Karpas-422 (cell line): Measurements from ENCODE around the gene CDC45. TPM values are rescaled to one million over a fixed set of nuclear protein-coding genes. Genes with fewer than 3 reads are reported as not detected.
"Not testable (repeated sequence)": the region's sequence is repeated elsewhere in the genome, so short reads cannot be mapped to it uniquely, and the experiment has no call there.

Experiments
- DNase-seq: peaks from one replicate; pipeline ENCODE4 v3.0.0-alpha.2; 2015
- H2AFZ ChIP-seq: fragments of 200-600 bp; sonication (generic); 2 replicates; pipeline ENCODE4 v1.6.1; 2014; ENCODE audit warnings: antibody characterized with exemption, low read length, mixed read lengths
- H3K27ac ChIP-seq: fragments of 200-600 bp; sonication (generic); 2 replicates; pipeline ENCODE4 v1.5.1; 2014; ENCODE audit warnings: mild to moderate bottlenecking, low read length, moderate library complexity
- H3K27me3 ChIP-seq: fragments of 200-600 bp; sonication (generic); 2 replicates; pipeline ENCODE4 v1.6.1; 2014; ENCODE audit warnings: low read length, mixed read lengths
- H3K36me3 ChIP-seq: fragments of 200-600 bp; sonication (generic); 2 replicates; pipeline ENCODE4 v1.6.1; 2014; ENCODE audit warnings: low read length, mixed read lengths; ENCODE audit not compliant: insufficient read depth
- H3K4me1 ChIP-seq: fragments of 200-600 bp; sonication (generic); 2 replicates; pipeline ENCODE4 v1.6.1; 2014; ENCODE audit warnings: mild to moderate bottlenecking, low read length, mixed read lengths
- H3K4me2 ChIP-seq: fragments of 200-600 bp; sonication (generic); 2 replicates; pipeline ENCODE4 v1.6.1; 2014; ENCODE audit warnings: low read length, low read depth, mild to moderate bottlenecking; ENCODE audit not compliant: poor library complexity, severe bottlenecking
- H3K4me3 ChIP-seq: fragments of 200-600 bp; sonication (generic); 2 replicates; pipeline ENCODE4 v1.5.1; 2014; ENCODE audit warnings: mild to moderate bottlenecking, antibody characterized with exemption, low read length, mixed read lengths
- H3K79me2 ChIP-seq: fragments of 200-600 bp; sonication (generic); 2 replicates; pipeline ENCODE4 v1.6.1; 2014; ENCODE audit warnings: mild to moderate bottlenecking, low read length, mixed read lengths
- H3K9ac ChIP-seq: fragments of 200-600 bp; sonication (generic); 2 replicates; pipeline ENCODE4 v1.6.0; 2014; ENCODE audit warnings: low read length
- H3K9me2 ChIP-seq: fragments of 200-600 bp; sonication (generic), shearing (Covaris generic); replicated peaks from 2 replicates; pipeline ENCODE4 v1.6.0; 2014; ENCODE audit warnings: mild to moderate bottlenecking, low read length, moderate library complexity; ENCODE audit not compliant: insufficient read depth
- H3K9me3 ChIP-seq: fragments of 300-700, 200-600 bp; sonication (generic); 2 replicates; pipeline ENCODE4 v1.6.1; 2014; ENCODE audit warnings: low read length, mixed read lengths
- H4K20me1 ChIP-seq: fragments of 200-600 bp; sonication (generic); 2 replicates; pipeline ENCODE4 v1.6.1; 2014; ENCODE audit warnings: mild to moderate bottlenecking, antibody characterized with exemption, low read length, low read depth; ENCODE audit not compliant: insufficient read depth
- total RNA-seq: library from RNA; depleted of rRNA; stranded (reverse); fragments of >200 nt; shearing (Covaris generic); gene quantifications from 2 replicates; pipeline ENCODE4 v1.2.3, GENCODE V29; 2014; ENCODE audit warnings: low replicate concordance

CDC45 gene
- total RNA-seq, 1 experiment from 2014 or later, result 28.1 TPM

- Histone ChIP-seq H3K79me2 (no peaks in the 10 kb centered on the region), H3K9me2 (no peaks in the 10 kb centered on the region), H3K4me1 (peaks cover 20% of the 10 kb centered on the region), H3K27me3 (no peaks in the 10 kb centered on the region), H3K9me3 (no peaks in the 10 kb centered on the region), H2AFZ (no peak overlapping the region), H3K4me3 (no peak overlapping the region), H3K27ac (no peak overlapping the region), H3K36me3 (no peaks in the 10 kb centered on the region; the same call in 1 of the 2 replicates), H4K20me1 (no peaks in the 10 kb centered on the region), H3K9ac (no peak overlapping the region), H3K4me2 (no peak overlapping the region)
- DNase-seq, result peak; percentile 54
Observed at GRCh38 chr22:19525666-19526065, 45.9 kb downstream of the CDC45 start.

DNA sequence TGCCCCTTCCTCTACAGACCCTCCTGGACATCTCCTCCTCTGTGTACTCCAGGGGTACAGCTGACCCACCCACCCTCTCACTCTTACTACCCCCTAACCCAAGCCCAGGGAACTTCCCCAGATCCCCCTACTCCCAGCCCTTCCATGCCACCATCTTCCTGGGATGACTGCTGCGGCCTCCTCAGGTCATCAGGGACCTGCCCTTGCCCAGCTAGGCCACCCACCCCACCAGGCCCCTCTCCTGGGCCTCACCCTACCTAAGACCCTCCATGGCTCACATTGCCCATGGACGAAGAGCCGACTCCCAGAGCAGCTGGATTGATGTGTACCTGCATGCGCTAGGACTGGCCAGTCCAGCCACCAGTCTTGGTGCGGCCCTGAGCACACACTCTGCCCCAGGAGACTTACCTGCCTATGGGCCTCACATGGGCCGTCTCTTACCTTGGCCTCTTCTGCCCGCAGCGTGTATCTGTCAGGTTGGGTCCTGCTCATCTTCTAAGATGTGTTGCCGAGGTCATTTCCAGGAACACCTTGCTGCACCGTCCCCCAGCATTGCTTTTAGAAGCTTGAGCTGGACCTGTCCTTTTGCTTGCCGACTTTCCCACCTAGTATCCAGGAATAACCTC, 46.5 kb downstream of the CDC45 start:
- Histone ChIP-seq H3K27me3 (no peaks in the 10 kb centered on the region), H3K9me3 (no peaks in the 10 kb centered on the region), H3K79me2 (no peaks in the 10 kb centered on the region), H3K4me2 (no peak overlapping the region), H3K36me3 (no peaks in the 10 kb centered on the region), H2AFZ (no peak overlapping the region), H3K9me2 (no peaks in the 10 kb centered on the region), H3K9ac (no peak overlapping the region), H3K27ac (no peak overlapping the region), H3K4me3 (no peak overlapping the region), H4K20me1 (no peaks in the 10 kb centered on the region), H3K4me1 (peaks cover 20% of the 10 kb centered on the region)
- no peak for DNase-seq

DNA sequence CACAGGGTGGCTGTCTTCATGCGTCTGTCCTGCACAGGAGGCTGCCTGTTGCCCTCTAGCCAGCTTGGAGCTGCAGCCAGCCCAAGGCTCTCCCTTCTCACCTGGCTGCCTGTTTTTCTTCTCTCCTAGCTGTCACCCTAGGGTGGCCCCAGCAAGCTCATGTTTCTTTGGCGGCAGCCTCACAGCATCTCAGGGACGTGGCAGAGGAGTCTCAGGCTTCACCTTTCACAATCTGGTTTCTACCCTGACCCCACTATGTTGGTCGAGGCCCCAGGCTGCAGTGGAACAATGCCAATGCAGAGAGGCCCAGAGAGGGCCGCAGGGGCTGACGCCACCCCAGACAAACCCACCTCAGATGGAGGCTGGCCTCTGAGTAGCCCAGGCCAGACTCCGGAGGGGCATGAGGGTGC, 47.0 kb downstream of the CDC45 start:
- no peak overlapping the region for H3K27ac ChIP-seq
- DNase-seq, result no peak
- H2AFZ ChIP-seq, result no peak overlapping the region
- H3K9me3 ChIP-seq, result no peaks in the 10 kb centered on the region
- H3K4me2 ChIP-seq, result no peak overlapping the region
- H3K9me2 ChIP-seq, result no peaks in the 10 kb centered on the region
- H3K27me3 ChIP-seq, result no peaks in the 10 kb centered on the region
- no peaks in the 10 kb centered on the region for H3K79me2 ChIP-seq
- H3K9ac ChIP-seq, result no peak overlapping the region
- peaks cover 20% of the 10 kb centered on the region for H3K4me1 ChIP-seq
- no peaks in the 10 kb centered on the region for H4K20me1 ChIP-seq
- H3K36me3 ChIP-seq, result no peaks in the 10 kb centered on the region
- no peak overlapping the region for H3K4me3 ChIP-seq

DNA sequence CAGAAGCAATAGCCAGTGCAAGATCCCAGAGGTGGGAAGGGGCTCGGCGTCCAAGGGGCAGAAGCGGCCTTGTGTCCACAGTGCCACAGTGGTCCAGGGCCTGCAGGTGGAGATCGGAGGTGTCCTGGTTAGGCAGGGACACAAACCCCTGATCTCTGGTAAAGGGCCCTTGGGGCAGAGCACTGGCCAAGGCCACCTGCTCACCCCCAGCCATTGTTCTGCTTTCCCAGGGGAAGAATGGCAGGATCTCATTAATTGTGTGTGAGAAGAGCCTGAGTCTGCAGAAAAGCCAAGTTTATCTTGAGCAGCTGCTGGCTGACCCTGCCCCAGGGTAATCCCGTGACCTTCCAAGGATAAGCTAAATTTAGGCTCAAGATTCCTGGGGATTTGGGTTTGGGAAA, 47.6 kb downstream of the CDC45 start:
- H3K9me3 ChIP-seq, result no peaks in the 10 kb centered on the region
- H3K36me3 ChIP-seq, result no peaks in the 10 kb centered on the region
- no peaks in the 10 kb centered on the region for H3K9me2 ChIP-seq
- H2AFZ ChIP-seq, result no peak overlapping the region
- no peaks in the 10 kb centered on the region for H4K20me1 ChIP-seq
- no peaks in the 10 kb centered on the region for H3K79me2 ChIP-seq
- no peak for DNase-seq
- peak overlapping the region; percentile 21; the same call in 1 of the 2 replicates for H3K9ac ChIP-seq
- no peak overlapping the region for H3K27ac ChIP-seq
- H3K27me3 ChIP-seq, result no peaks in the 10 kb centered on the region
- H3K4me2 ChIP-seq, result no peak overlapping the region
- H3K4me3 ChIP-seq, result no peak overlapping the region
- peaks cover 20% of the 10 kb centered on the region for H3K4me1 ChIP-seq

DNA sequence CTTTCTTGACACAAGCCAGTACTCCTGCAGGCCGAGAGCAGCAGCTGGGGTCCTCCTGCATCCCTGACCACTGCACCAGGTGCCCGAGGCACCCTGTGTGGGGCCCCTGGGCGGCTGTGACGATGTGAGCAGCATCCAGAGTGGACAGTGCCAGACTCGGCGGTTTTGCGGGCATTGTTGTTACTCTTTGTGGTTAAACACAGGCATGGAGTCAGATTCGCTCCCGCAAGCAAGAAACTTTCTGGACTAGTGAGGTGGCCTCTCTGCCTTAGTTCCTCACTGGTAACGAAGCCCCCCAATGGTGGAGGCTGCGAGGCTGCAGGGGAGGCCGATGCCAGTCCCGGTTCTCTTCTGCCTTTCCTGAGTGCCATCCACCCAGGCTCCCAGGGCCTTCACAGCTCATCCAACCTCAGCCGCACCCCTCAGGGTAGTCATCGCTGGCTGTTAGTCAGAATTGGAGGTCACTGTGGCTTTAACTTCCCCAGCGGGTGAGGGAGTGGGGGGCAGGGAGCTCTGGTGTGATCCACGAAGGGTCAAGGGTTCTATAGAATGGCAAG, 48.2 kb downstream of the CDC45 start:
- Histone ChIP-seq H3K4me3 (no peak overlapping the region), H2AFZ (no peak overlapping the region), H3K9me3 (no peaks in the 10 kb centered on the region), H3K79me2 (no peaks in the 10 kb centered on the region), H3K36me3 (no peaks in the 10 kb centered on the region), H3K27me3 (no peaks in the 10 kb centered on the region), H3K9me2 (no peaks in the 10 kb centered on the region), H3K4me2 (no peak overlapping the region), H4K20me1 (no peaks in the 10 kb centered on the region), H3K27ac (no peak overlapping the region), H3K9ac (peak overlapping the region; percentile 21; the same call in 1 of the 2 replicates), H3K4me1 (peaks cover 20% of the 10 kb centered on the region)
- no peak for DNase-seq

GRCh38 chr22:19529811-19530210, 50.1 kb downstream of the CDC45 start:
- no peaks in the 10 kb centered on the region for H3K27me3 ChIP-seq
- no peak overlapping the region for H3K27ac ChIP-seq
- H3K4me2 ChIP-seq, result no peak overlapping the region
- H3K79me2 ChIP-seq, result no peaks in the 10 kb centered on the region
- no peak overlapping the region for H3K4me3 ChIP-seq
- H4K20me1 ChIP-seq, result no peaks in the 10 kb centered on the region
- H2AFZ ChIP-seq, result no peak overlapping the region
- no peaks in the 10 kb centered on the region for H3K36me3 ChIP-seq
- peaks cover 20% of the 10 kb centered on the region for H3K4me1 ChIP-seq
- no peaks in the 10 kb centered on the region for H3K9me2 ChIP-seq
- H3K9me3 ChIP-seq, result no peaks in the 10 kb centered on the region
- DNase-seq, result no peak
- no peak overlapping the region for H3K9ac ChIP-seq

- Histone ChIP-seq H3K27me3 (no peaks in the 10 kb centered on the region), H3K79me2 (no peaks in the 10 kb centered on the region), H3K9me3 (no peaks in the 10 kb centered on the region), H2AFZ (no peak overlapping the region), H3K4me1 (peaks cover 20% of the 10 kb centered on the region), H3K36me3 (no peaks in the 10 kb centered on the region), H3K9ac (no peak overlapping the region), H3K9me2 (no peaks in the 10 kb centered on the region), H3K4me3 (no peak overlapping the region), H4K20me1 (no peaks in the 10 kb centered on the region), H3K4me2 (no peak overlapping the region), H3K27ac (no peak overlapping the region)
- DNase-seq, result no peak
Observed at GRCh38 chr22:19530751-19531150, 51.0 kb downstream of the CDC45 start.

DNA sequence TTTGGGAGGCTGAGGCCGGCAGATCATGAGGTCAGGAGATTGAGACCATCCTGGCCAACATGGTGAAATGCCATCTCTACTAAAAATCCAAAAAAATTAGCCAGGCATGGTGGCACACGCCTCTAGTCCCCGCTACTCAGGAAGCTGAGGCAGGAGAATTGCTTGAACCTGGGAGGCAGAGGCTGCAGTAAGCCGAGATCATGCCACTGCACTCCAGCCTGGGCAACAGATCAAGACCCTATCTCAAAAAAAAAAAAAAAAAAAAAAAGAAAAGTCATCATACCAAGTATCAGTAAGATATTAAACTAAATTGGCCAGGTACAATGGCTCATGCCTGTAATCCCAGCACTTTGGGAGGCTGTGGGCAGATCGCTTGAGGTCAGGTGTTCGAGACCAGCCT, 51.6 kb downstream of the CDC45 start:
- H3K9me2 ChIP-seq, H4K20me1 ChIP-seq, H3K4me3 ChIP-seq, H3K79me2 ChIP-seq, H3K27me3 ChIP-seq, H2AFZ ChIP-seq, H3K9ac ChIP-seq, H3K36me3 ChIP-seq, H3K27ac ChIP-seq, H3K9me3 ChIP-seq, H3K4me2 ChIP-seq, DNase-seq: not testable (repeated sequence)
- peaks cover 16% of the 10 kb centered on the region for H3K4me1 ChIP-seq
